PFSK-1 (cell line): ENCODE data around the gene CTAG1A.

Experiments
- FOXP2 ChIP-seq: optimal IDR thresholded peaks from 2 replicates; pipeline ENCODE3; 2011; ENCODE audit warnings: borderline replicate concordance, control low read depth, inconsistent platforms; ENCODE audit not compliant: insufficient read depth; ENCODE audit errors: extremely low read length, extremely low read depth
- POLR2AphosphoS5 ChIP-seq: IDR thresholded peaks from 2 replicates; pipeline ENCODE4 v1.6.1; 2012; ENCODE audit warnings: low read depth, mild to moderate bottlenecking, control low read depth, low read length, moderate library complexity
- SIN3A ChIP-seq: IDR thresholded peaks from 2 replicates; pipeline ENCODE4 v1.6.1; 2012; ENCODE audit warnings: mild to moderate bottlenecking, low read length, moderate library complexity, borderline replicate concordance; ENCODE audit not compliant: insufficient read depth
- TAF1 ChIP-seq: IDR thresholded peaks from 2 replicates; pipeline ENCODE4 v1.6.1; 2012; ENCODE audit warnings: low read length, control low read depth, borderline replicate concordance; ENCODE audit not compliant: insufficient read depth
- TF ChIP-seq, protein P1 (sequence below), 2 experiments: IDR thresholded peaks; 2 replicates each; pipeline versions ENCODE4 v1.6.1 to v1.8.0; 2011 to 2012; ENCODE audit warnings: low read depth in 2 of 2, low read length in 2 of 2, control low read depth in 1 of 2, inconsistent platforms in 1 of 2, mild to moderate bottlenecking in 1 of 2, moderate library complexity in 1 of 2; ENCODE audit not compliant: insufficient read depth in 1 of 2

The CTAG1A gene

DNA sequence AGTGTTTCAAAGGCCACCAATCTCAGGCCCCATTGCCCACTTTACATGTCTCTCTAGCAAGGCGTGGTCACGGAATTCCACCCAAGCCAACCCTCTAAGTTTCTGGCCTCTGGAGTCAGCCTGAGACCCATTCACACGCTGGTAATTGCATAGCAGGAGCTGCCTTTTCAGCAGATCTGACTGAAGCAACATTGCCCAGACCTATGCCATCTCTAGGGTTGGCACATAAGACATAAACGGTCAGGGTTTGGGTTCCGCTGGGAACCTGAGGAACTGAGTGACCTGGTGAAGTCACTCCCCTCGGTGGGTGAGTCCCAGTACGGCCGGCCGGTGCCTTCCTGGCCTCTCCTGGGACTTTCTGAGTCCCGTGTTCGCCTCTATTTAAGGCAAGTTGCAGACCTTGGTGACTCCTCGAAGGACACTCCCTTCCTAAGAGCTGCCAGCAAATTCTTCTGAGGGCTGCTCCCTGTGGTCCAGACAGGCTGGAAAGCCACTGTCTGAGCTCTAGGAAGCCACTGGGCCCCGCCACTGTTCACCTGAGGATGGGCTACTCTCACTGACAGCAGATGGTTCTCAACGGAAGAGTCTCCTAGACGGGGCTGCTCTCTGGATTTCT is 15.9 kb downstream of the CTAG1A start:
- TF ChIP-seq FOXP2 (no peak), POLR2AphosphoS5 (no peak), SIN3A (no peak), TAF1 (no peak)
- TF ChIP-seq, protein P1, sequence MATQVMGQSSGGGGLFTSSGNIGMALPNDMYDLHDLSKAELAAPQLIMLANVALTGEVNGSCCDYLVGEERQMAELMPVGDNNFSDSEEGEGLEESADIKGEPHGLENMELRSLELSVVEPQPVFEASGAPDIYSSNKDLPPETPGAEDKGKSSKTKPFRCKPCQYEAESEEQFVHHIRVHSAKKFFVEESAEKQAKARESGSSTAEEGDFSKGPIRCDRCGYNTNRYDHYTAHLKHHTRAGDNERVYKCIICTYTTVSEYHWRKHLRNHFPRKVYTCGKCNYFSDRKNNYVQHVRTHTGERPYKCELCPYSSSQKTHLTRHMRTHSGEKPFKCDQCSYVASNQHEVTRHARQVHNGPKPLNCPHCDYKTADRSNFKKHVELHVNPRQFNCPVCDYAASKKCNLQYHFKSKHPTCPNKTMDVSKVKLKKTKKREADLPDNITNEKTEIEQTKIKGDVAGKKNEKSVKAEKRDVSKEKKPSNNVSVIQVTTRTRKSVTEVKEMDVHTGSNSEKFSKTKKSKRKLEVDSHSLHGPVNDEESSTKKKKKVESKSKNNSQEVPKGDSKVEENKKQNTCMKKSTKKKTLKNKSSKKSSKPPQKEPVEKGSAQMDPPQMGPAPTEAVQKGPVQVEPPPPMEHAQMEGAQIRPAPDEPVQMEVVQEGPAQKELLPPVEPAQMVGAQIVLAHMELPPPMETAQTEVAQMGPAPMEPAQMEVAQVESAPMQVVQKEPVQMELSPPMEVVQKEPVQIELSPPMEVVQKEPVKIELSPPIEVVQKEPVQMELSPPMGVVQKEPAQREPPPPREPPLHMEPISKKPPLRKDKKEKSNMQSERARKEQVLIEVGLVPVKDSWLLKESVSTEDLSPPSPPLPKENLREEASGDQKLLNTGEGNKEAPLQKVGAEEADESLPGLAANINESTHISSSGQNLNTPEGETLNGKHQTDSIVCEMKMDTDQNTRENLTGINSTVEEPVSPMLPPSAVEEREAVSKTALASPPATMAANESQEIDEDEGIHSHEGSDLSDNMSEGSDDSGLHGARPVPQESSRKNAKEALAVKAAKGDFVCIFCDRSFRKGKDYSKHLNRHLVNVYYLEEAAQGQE (IDR thresholded peaks at IDR 0.05; ENCODE audit: insufficient read depth in 1 of 2, low read depth in 2 of 2, low read length in 2 of 2) = no peak

DNA sequence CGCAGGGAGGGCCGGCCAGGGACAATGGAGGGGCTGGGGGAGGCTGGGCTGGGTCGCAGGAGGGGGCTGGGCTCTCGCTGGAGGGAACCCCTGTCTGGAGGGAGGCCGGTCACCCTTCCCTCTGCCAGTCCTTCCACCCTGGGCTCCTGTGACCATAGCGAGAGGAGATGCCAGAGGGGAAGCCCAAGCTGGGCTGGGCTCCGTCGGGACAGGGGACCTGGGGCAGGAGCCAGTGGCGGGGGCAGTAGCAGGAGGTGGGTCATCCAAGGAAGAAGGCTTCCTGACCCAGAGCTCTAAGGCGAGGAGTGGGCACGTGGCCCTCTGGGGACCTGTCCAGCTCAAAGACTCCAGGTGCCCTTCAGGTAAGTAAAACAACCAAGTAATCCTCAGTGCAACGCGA is 17.3 kb downstream of the CTAG1A start:
- TF ChIP-seq SIN3A = no peak
- TF ChIP-seq, protein P1 (IDR thresholded peaks at IDR 0.05; ENCODE audit: insufficient read depth in 1 of 2, low read depth in 2 of 2, low read length in 2 of 2) = no peak
- no peak for TF ChIP-seq TAF1
- no peak for TF ChIP-seq FOXP2
- TF ChIP-seq POLR2AphosphoS5 = no peak

DNA sequence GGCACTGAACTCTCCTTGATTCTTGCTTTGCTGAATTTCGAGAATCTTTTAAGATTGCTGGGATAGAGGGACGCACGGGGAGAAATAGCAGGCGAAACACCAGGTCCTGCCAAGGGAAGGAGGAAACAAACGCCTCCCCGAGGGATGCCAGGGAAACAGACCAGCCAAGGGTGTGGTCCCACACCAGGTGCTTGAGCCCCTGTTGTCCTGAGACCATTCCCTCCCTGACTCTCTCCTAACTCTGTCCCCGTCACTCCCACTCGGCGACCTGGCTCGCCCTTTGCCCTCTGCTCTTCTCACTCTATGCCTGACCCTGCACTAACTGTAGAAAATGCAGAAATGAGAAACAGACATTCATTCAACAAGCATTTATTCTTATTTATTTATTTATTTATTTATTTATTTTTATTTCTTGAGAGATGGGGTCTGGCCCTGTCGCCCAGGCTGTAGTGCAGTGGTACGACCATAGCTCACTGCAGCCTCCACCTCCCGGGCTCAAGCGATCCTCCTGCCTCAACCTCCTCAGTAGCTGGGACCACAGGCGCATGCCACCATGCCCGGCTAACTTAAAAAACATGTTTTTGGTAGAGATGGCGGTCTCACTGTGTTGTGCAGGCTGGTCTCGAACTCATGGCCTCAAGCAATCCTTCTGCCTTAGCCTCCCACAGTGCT is 18.0 kb downstream of the CTAG1A start:
- TF ChIP-seq FOXP2 = no peak
- TF ChIP-seq, protein P1 (IDR thresholded peaks at IDR 0.05; ENCODE audit: insufficient read depth in 1 of 2, low read depth in 2 of 2, low read length in 2 of 2) = no peak
- TF ChIP-seq TAF1 = no peak
- TF ChIP-seq POLR2AphosphoS5 = no peak
- TF ChIP-seq SIN3A = no peak

DNA sequence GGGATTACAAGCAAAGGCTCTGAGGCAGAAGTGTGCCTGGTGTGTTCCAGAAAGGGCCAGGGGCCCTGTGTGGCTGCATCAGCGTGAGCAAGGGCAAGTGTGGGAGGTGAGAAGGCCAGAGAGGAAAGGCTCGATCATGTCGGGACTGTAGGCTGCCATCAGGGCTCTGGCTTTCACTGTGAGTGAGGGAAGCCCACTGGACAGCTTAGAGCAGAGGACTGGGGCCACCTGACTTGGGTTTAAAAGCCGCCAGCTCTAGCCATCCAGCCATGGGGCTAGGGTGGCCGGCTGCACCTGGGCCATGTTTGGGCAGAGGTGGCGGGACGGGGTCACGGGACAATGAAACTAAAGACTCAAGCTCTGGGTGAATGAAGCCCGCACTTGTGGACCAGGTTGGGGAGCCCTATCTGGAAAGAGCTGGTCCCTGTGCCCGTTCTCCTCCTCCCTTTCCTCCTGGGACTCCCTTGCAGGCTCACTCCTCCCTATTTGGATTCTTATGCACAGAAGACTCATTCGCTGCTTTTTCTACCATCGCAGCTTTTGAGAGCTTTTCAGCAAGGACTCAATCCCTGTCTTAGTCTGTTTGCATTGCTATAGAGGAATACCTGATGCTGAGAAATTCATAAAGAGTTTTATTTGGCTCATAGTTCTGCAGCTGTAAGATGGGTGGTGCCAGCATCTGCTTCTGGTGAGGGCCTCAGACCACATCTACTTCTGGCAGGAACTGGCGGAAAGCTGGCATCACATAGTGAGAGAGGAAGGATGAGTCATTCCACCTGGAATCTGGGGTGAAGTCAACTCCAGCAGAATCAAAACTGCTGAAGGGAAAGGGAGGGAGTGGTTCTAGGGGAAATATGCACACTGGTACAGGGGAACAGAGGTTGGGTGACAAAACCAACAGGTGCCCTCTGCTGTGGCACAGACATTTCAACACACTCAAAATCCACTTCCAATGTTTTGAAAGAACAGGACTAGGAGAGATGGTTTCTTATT is 18.8 kb downstream of the CTAG1A start:
- no peak for TF ChIP-seq TAF1
- TF ChIP-seq POLR2AphosphoS5 = no peak
- TF ChIP-seq FOXP2 = no peak
- TF ChIP-seq SIN3A = no peak
- TF ChIP-seq, protein P1 (IDR thresholded peaks at IDR 0.05; ENCODE audit: insufficient read depth in 1 of 2, low read depth in 2 of 2, low read length in 2 of 2) = no peak
